Endothelial cell of umbilical vein (primary cell): ENCODE results near the gene KCNH1. TPM values are rescaled to one million over a fixed set of nuclear protein-coding genes. Genes with fewer than 3 reads are reported as not detected.

Source experiments
- BruUV-seq: library from RNA; stranded (reverse); fragments of 400-500 nt; replicated peaks from 2 replicates; lab custom pipeline; 2021; lab: Mats Ljungman, UMichigan
- CTCF ChIA-PET: fragments of 300-600, 350-600 bp; sonication (Branson Sonifier 250); formaldehyde crosslinking; loops from one replicate; lab custom pipeline; 2021; ENCODE audit warnings: antibody characterized with exemption, inconsistent platforms; lab: Charles Lee
- POLR2A ChIA-PET: fragments of 300-600, 350-600 bp; sonication (Branson Sonifier 250); formaldehyde crosslinking; loops from one replicate; lab custom pipeline; 2021; ENCODE audit warnings: antibody characterized with exemption, inconsistent platforms; lab: Charles Lee
- DNase-seq: peaks from one replicate; pipeline ENCODE4 v3.0.0-alpha.2; 2011; ENCODE audit warnings: low read depth, low spot score
- FAIRE-seq: peaks from 2 replicates; lab custom pipeline; 2011; peaks lifted over from hg19 to GRCh38; lab: Jason Lieb, UNC
- H2AFZ ChIP-seq: 2 replicates; pipeline ENCODE4 v1.6.0; 2012; ENCODE audit warnings: low read depth, low read length, control low read depth, inconsistent platforms
- H3K27ac ChIP-seq: 2 replicates; pipeline ENCODE4 v1.5.1; 2011; ENCODE audit warnings: low read depth, mild to moderate bottlenecking, control low read depth, low read length, moderate library complexity; ENCODE audit not compliant: insufficient read depth
- H3K27me3 ChIP-seq, 2 experiments: 2 replicates each; pipeline versions ENCODE4 v1.6.0 to v1.6.1; 2011; ENCODE audit warnings: low read length in 2 of 2, mixed read lengths in 1 of 2; ENCODE audit not compliant: control insufficient read depth in 2 of 2, insufficient read depth in 2 of 2
- H3K36me3 ChIP-seq, 2 experiments: 2 replicates in 1 of 2; 3 replicates in 1 of 2; pipeline ENCODE4 v1.5.1; 2011; ENCODE audit warnings: low read length in 2 of 2, mild to moderate bottlenecking in 1 of 2, moderate library complexity in 1 of 2; ENCODE audit not compliant: control insufficient read depth in 2 of 2, insufficient read depth in 2 of 2; ENCODE audit errors: extremely low read depth in 1 of 2
- H3K4me1 ChIP-seq: 3 replicates; pipeline ENCODE4 v1.5.1; 2011; ENCODE audit warnings: mild to moderate bottlenecking, low read length; ENCODE audit not compliant: control insufficient read depth, insufficient read depth; ENCODE audit errors: extremely low read depth
- H3K4me2 ChIP-seq: 2 replicates; pipeline ENCODE4 v1.6.1; 2011; ENCODE audit warnings: low read length, control low read depth, mixed read lengths; ENCODE audit not compliant: insufficient read depth
- H3K4me3 ChIP-seq, 3 experiments: fragments of 200-600 bp in 1 of 3; sonication (generic), shearing (Covaris generic) in 1 of 3; replicated peaks in 1 of 3; 2 replicates each; pipeline ENCODE4 v1.5.1; 2011 to 2016; ENCODE audit warnings: control low read depth in 3 of 3, low read length in 3 of 3, mild to moderate bottlenecking in 2 of 3, inconsistent platforms in 1 of 3, low read depth in 1 of 3, moderate library complexity in 1 of 3; ENCODE audit not compliant: insufficient read depth in 1 of 3
- H3K79me2 ChIP-seq: 2 replicates; pipeline ENCODE4 v1.6.0; 2012; ENCODE audit warnings: low read length, inconsistent platforms; ENCODE audit not compliant: control insufficient read depth, insufficient read depth
- H3K9ac ChIP-seq: replicated peaks from 2 replicates; pipeline ENCODE3; 2011; ENCODE audit warnings: low read length, control low read depth; ENCODE audit not compliant: insufficient read depth; ENCODE audit errors: extremely low read depth
- H3K9me1 ChIP-seq: replicated peaks from 3 replicates; pipeline ENCODE4 v1.6.0; 2011; ENCODE audit warnings: mild to moderate bottlenecking, low read length; ENCODE audit not compliant: control insufficient read depth, insufficient read depth; ENCODE audit errors: extremely low read depth
- H3K9me3 ChIP-seq: replicated peaks from 2 replicates; pipeline ENCODE4 v1.5.1; 2012; ENCODE audit warnings: low read length, inconsistent platforms; ENCODE audit not compliant: control insufficient read depth, insufficient read depth
- H4K20me1 ChIP-seq: replicated peaks from 2 replicates; pipeline ENCODE3; 2011; ENCODE audit warnings: mild to moderate bottlenecking, low read length; ENCODE audit not compliant: control insufficient read depth, insufficient read depth; ENCODE audit errors: extremely low read depth
- EZH2 ChIP-seq: IDR thresholded peaks from 2 replicates; pipeline ENCODE4 v1.6.1; 2012; ENCODE audit warnings: borderline replicate concordance, low read depth, mild to moderate bottlenecking, moderate library complexity, low read length, inconsistent platforms; ENCODE audit not compliant: severe bottlenecking
- FOS ChIP-seq: IDR thresholded peaks from 2 replicates; pipeline ENCODE4 v1.6.1; 2011; ENCODE audit warnings: mild to moderate bottlenecking, low read length, moderate library complexity, borderline replicate concordance; ENCODE audit not compliant: insufficient read depth
- GATA2 ChIP-seq: IDR thresholded peaks from 2 replicates; pipeline ENCODE4 v1.7.0; 2011; ENCODE audit warnings: low read depth, mild to moderate bottlenecking, moderate library complexity, mixed read lengths, low read length; ENCODE audit not compliant: insufficient read length, insufficient read depth
- JUN ChIP-seq: IDR thresholded peaks from 2 replicates; pipeline ENCODE4 v1.6.1; 2011; ENCODE audit warnings: borderline replicate concordance, low read depth; ENCODE audit not compliant: insufficient read length, insufficient read depth
- MYC ChIP-seq: IDR thresholded peaks from one replicate; pipeline ENCODE4 v1.6.1; 2011; ENCODE audit warnings: mild to moderate bottlenecking, low read depth, low read length
- POLR2A ChIP-seq: IDR thresholded peaks from 2 replicates; pipeline ENCODE4 v1.6.1; 2012; ENCODE audit warnings: low read depth, mild to moderate bottlenecking, control low read depth, low read length
- POLR2AphosphoS5 ChIP-seq: IDR thresholded peaks from 2 replicates; pipeline ENCODE4 v1.6.1; 2012; ENCODE audit warnings: low read depth, mild to moderate bottlenecking, control low read depth, low read length, moderate library complexity; ENCODE audit not compliant: insufficient read depth
- dilution Hi-C: fragments of 300-500 bp; cut with MboI; formaldehyde crosslinking; loops from one replicate; pipeline ENCODE4 v1.15.0; 2019; ENCODE audit warnings: low sequenced_read_pairs; ENCODE audit not compliant: extremely low pct_ligation_motif_present
- intact Hi-C: fragments of 100-400 bp; cut with micrococcal nuclease; formaldehyde crosslinking; loops from one replicate; pipeline ENCODE4 v1.10.0; 2022
- polyA plus RNA-seq, 4 experiments: library from polyadenylated mRNA; depleted of rRNA in 3 of 4; stranded (reverse) in 3 of 4; unstranded in 1 of 4; fragments of >200 nt; gene quantifications; 2 replicates each; pipeline versions ENCODE4 v1.2.1 to v1.2.3, GENCODE V29; 2011 to 2012; ENCODE audit warnings: missing spikeins in 1 of 4
- total RNA-seq: library from RNA; stranded (reverse); gene quantifications from 2 replicates; pipeline ENCODE4 v1.2.3, GENCODE V29; 2021
- TF ChIP-seq, protein P1 (sequence below): IDR thresholded peaks from 2 replicates; pipeline ENCODE4 v1.6.1; 2011; ENCODE audit not compliant: insufficient read depth, insufficient read length
- TF ChIP-seq, protein P2 (sequence below), 2 donors: IDR thresholded peaks; 1 replicate in 1 of 2; 2 replicates in 1 of 2; pipeline ENCODE4 v1.5.1; 2011; ENCODE audit warnings: low read length in 2 of 2, mild to moderate bottlenecking in 2 of 2, moderate library complexity in 2 of 2, control low read depth in 1 of 2, inconsistent platforms in 1 of 2, low read depth in 1 of 2; ENCODE audit not compliant: insufficient read depth in 1 of 2; ENCODE audit errors: extremely low read depth in 1 of 2

KCNH1 gene
- total and polyA plus RNA-seq, 2 donors (not counting 3 experiments of a cell fraction or from before 2014, with no cell fraction given) = not detected

DNA sequence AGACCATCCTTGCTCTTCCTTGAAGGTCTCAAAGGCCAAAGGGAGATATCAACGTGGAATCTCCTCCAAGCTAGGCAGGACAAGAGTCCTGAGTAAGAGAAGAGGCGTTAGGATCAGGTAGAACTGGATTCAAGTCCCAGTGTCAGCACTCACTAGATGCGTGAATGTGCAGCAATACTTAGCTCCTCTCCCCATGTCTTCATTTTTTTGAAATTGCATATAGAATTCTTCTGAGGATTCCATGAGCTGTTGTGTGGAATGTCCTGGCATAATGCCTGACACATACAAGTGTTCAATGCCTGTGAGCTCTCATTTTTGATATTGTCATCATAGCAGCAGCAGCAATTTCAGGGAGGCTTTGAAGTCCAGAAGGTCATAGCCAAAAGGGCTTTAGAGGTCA, 333.2 kb downstream of the KCNH1 start:
- no peaks in the 10 kb centered on the region for H3K79me2 ChIP-seq
- no TSS peak for BruUV-seq
- no peak for TF ChIP-seq POLR2AphosphoS5
- no peak for TF ChIP-seq FOS
- TF ChIP-seq MYC = no peak
- TF ChIP-seq, protein P1, sequence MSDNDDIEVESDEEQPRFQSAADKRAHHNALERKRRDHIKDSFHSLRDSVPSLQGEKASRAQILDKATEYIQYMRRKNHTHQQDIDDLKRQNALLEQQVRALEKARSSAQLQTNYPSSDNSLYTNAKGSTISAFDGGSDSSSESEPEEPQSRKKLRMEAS = no peak
- TF ChIP-seq, protein P2, sequence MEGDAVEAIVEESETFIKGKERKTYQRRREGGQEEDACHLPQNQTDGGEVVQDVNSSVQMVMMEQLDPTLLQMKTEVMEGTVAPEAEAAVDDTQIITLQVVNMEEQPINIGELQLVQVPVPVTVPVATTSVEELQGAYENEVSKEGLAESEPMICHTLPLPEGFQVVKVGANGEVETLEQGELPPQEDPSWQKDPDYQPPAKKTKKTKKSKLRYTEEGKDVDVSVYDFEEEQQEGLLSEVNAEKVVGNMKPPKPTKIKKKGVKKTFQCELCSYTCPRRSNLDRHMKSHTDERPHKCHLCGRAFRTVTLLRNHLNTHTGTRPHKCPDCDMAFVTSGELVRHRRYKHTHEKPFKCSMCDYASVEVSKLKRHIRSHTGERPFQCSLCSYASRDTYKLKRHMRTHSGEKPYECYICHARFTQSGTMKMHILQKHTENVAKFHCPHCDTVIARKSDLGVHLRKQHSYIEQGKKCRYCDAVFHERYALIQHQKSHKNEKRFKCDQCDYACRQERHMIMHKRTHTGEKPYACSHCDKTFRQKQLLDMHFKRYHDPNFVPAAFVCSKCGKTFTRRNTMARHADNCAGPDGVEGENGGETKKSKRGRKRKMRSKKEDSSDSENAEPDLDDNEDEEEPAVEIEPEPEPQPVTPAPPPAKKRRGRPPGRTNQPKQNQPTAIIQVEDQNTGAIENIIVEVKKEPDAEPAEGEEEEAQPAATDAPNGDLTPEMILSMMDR (IDR thresholded peaks at IDR 0.05; ENCODE audit: extremely low read depth in 1 of 2, insufficient read depth in 1 of 2, low read depth in 1 of 2, low read length in 2 of 2) = no peak
- no peak for TF ChIP-seq EZH2
- no peak for TF ChIP-seq POLR2A
- TF ChIP-seq GATA2 = no peak
- no peak for TF ChIP-seq JUN
- POLR2A ChIA-PET = no interaction called here
- H4K20me1 ChIP-seq = no peaks in the 10 kb centered on the region
- H3K4me2 ChIP-seq = no peak overlapping the region
- no peaks in the 10 kb centered on the region for H3K36me3 ChIP-seq
- intact Hi-C loops (no loop called here), dilution Hi-C loops (no loop called here)
- FAIRE-seq (no peak), DNase-seq (no peak)
- no peaks in the 10 kb centered on the region for H3K27me3 ChIP-seq
- H3K9me1 ChIP-seq = no peaks in the 10 kb centered on the region
- no peak overlapping the region for H2AFZ ChIP-seq
- no peaks in the 10 kb centered on the region for H3K4me1 ChIP-seq
- CTCF ChIA-PET = no interaction called here
- H3K4me3 ChIP-seq = no peak overlapping the region
- H3K27ac ChIP-seq = no peak overlapping the region
- H3K9me3 ChIP-seq = peaks cover 8% of the 10 kb centered on the region
- H3K9ac ChIP-seq = no peak overlapping the region
